H1 (cell line): Measurements from ENCODE around the gene TAF4. TPM values are rescaled to one million over a fixed set of nuclear protein-coding genes. Genes with fewer than 3 reads are reported as not detected.

Experiments
- CTCF ChIA-PET: fragments of 300-600 bp; sonication (Branson Sonifier 250); formaldehyde crosslinking; loops from one replicate; lab custom pipeline; 2021; ENCODE audit not compliant: partially characterized antibody; lab: Charles Lee
- POLR2A ChIA-PET: fragments of 300-600 bp; sonication (Branson Sonifier 250); formaldehyde crosslinking; loops from one replicate; lab custom pipeline; 2021; ENCODE audit warnings: inconsistent platforms; ENCODE audit not compliant: partially characterized antibody; lab: Charles Lee
- DNase-seq, 2 experiments: peaks; one replicate each; pipeline versions ENCODE4 v3.0.0 to v3.0.0-alpha.2; 2010 to 2022; ENCODE audit warnings: low spot score in 2 of 2, low read depth in 1 of 2, mixed read lengths in 1 of 2
- FAIRE-seq: peaks from 2 replicates; lab custom pipeline; 2011; peaks lifted over from hg19 to GRCh38; lab: Jason Lieb, UNC
- H2AFZ ChIP-seq: 2 replicates; pipeline ENCODE4 v1.8.1; 2012; ENCODE audit warnings: low read length, inconsistent platforms
- H2AK5ac ChIP-seq: 2 replicates; pipeline ENCODE4 v1.6.1; 2013; ENCODE audit warnings: low read depth, low read length
- H2BK120ac ChIP-seq: replicated peaks from 2 replicates; pipeline ENCODE3; 2013; ENCODE audit warnings: low read depth, low read length, inconsistent platforms
- H2BK12ac ChIP-seq: 2 replicates; pipeline ENCODE4 v1.6.1; 2013; ENCODE audit warnings: low read depth, low read length
- H2BK15ac ChIP-seq: 2 replicates; pipeline ENCODE4 v1.6.1; 2013; ENCODE audit warnings: low read length
- H2BK20ac ChIP-seq: 2 replicates; pipeline ENCODE4 v1.6.1; 2013; ENCODE audit warnings: low read length
- H2BK5ac ChIP-seq: 2 replicates; pipeline ENCODE4 v1.6.1; 2013; ENCODE audit warnings: low read depth, low read length
- H3K14ac ChIP-seq: 2 replicates; pipeline ENCODE4 v1.6.1; 2013; ENCODE audit warnings: inconsistent platforms; ENCODE audit not compliant: insufficient read length
- H3K18ac ChIP-seq: 2 replicates; pipeline ENCODE4 v1.6.1; 2013; ENCODE audit warnings: low read length; ENCODE audit errors: extremely low read depth
- H3K23ac ChIP-seq: 2 replicates; pipeline ENCODE4 v1.6.1; 2013; ENCODE audit warnings: inconsistent platforms; ENCODE audit not compliant: insufficient read length
- H3K23me2 ChIP-seq: 2 replicates; pipeline ENCODE4 v1.6.1; 2013; ENCODE audit warnings: low read depth, low read length
- H3K27ac ChIP-seq: 2 replicates; pipeline ENCODE4 v1.6.1; 2011; ENCODE audit warnings: low read depth, low read length, inconsistent platforms
- H3K27me3 ChIP-seq, 4 experiments: replicated peaks in 1 of 4; 1 replicate in 1 of 4; 2 replicates in 3 of 4; pipeline versions ENCODE4 v1.6.1 to v1.8.1; 2011 to 2013; ENCODE audit warnings: low read length in 3 of 4, mild to moderate bottlenecking in 3 of 4, inconsistent platforms in 2 of 4, mixed read lengths in 2 of 4, moderate library complexity in 1 of 4; ENCODE audit not compliant: control insufficient read depth in 3 of 4, insufficient read depth in 3 of 4; ENCODE audit errors: extremely low read depth in 1 of 4
- H3K36me3 ChIP-seq, 4 experiments: 2 replicates each; pipeline versions ENCODE4 v1.6.1 to v1.8.1; 2011 to 2013; ENCODE audit warnings: mild to moderate bottlenecking in 4 of 4, low read length in 3 of 4, moderate library complexity in 2 of 4, control low read depth in 1 of 4, inconsistent platforms in 1 of 4; ENCODE audit not compliant: insufficient read depth in 4 of 4, control insufficient read depth in 2 of 4
- H3K4ac ChIP-seq: replicated peaks from 2 replicates; pipeline ENCODE3; 2013; ENCODE audit warnings: low read length, low read depth, mixed read lengths, inconsistent platforms; ENCODE audit not compliant: insufficient read length
- H3K4me1 ChIP-seq, 4 experiments: replicated peaks in 1 of 4; 1 replicate in 1 of 4; 2 replicates in 3 of 4; pipeline versions ENCODE4 v1.6.1 to v1.8.1; 2011 to 2013; ENCODE audit warnings: low read length in 3 of 4, inconsistent platforms in 2 of 4, mixed read lengths in 1 of 4; ENCODE audit not compliant: insufficient read depth in 4 of 4, control insufficient read depth in 3 of 4
- H3K4me2 ChIP-seq, 2 experiments: 2 replicates each; pipeline versions ENCODE4 v1.6.1 to v1.8.1; 2011 to 2013; ENCODE audit warnings: low read depth in 2 of 2, low read length in 2 of 2, control low read depth in 1 of 2, inconsistent platforms in 1 of 2, mild to moderate bottlenecking in 1 of 2; ENCODE audit not compliant: insufficient read depth in 1 of 2
- H3K4me3 ChIP-seq, 4 experiments: fragments of 200-600, 300-600 bp in 1 of 4; sonication (generic), shearing (Covaris generic), sonication (Bioruptor Twin) in 1 of 4; 2 replicates each; pipeline versions ENCODE4 v1.5.1 to v1.8.1; 2011 to 2016; ENCODE audit warnings: low read length in 4 of 4, low read depth in 3 of 4, control low read depth in 2 of 4, inconsistent platforms in 2 of 4, mild to moderate bottlenecking in 2 of 4, mixed read lengths in 1 of 4, moderate library complexity in 1 of 4; ENCODE audit not compliant: insufficient read depth in 2 of 4; ENCODE audit errors: extremely low read depth in 1 of 4
- H3K56ac ChIP-seq: replicated peaks from 2 replicates; pipeline ENCODE3; 2013; ENCODE audit warnings: low read depth, mild to moderate bottlenecking, mixed read lengths, low read length, inconsistent platforms; ENCODE audit not compliant: insufficient read length
- H3K79me1 ChIP-seq: 2 replicates; pipeline ENCODE4 v1.6.1; 2013; ENCODE audit warnings: low read depth, low read length, control low read depth
- H3K79me2 ChIP-seq, 2 experiments: 2 replicates each; pipeline versions ENCODE4 v1.6.1 to v1.8.1; 2012 to 2013; ENCODE audit warnings: low read length in 2 of 2, mild to moderate bottlenecking in 2 of 2, inconsistent platforms in 1 of 2; ENCODE audit not compliant: insufficient read depth in 2 of 2, control insufficient read depth in 1 of 2
- H3K9ac ChIP-seq, 4 experiments: replicated peaks in 1 of 4; 1 replicate in 1 of 4; 2 replicates in 3 of 4; pipeline versions ENCODE4 v1.6.1 to v1.8.1; 2011 to 2013; ENCODE audit warnings: low read depth in 3 of 4, low read length in 3 of 4, control low read depth in 2 of 4, mild to moderate bottlenecking in 2 of 4, moderate library complexity in 2 of 4, inconsistent platforms in 1 of 4; ENCODE audit errors: extremely low read depth in 1 of 4
- H3K9me3 ChIP-seq, 2 experiments: 2 replicates each; pipeline versions ENCODE4 v1.6.1 to v1.8.1; 2012 to 2013; ENCODE audit warnings: mild to moderate bottlenecking in 2 of 2, moderate library complexity in 2 of 2, control low read depth in 1 of 2, inconsistent platforms in 1 of 2, low read depth in 1 of 2, low read length in 1 of 2, mixed read lengths in 1 of 2; ENCODE audit not compliant: insufficient read depth in 2 of 2
- H4K20me1 ChIP-seq, 2 experiments: replicated peaks in 1 of 2; 2 replicates each; pipeline versions ENCODE3 to v1.8.1; 2011 to 2013; ENCODE audit warnings: inconsistent platforms in 2 of 2, low read length in 2 of 2, mild to moderate bottlenecking in 1 of 2; ENCODE audit not compliant: insufficient read depth in 2 of 2, control insufficient read depth in 1 of 2
- H4K5ac ChIP-seq: 2 replicates; pipeline ENCODE4 v1.6.1; 2013; ENCODE audit warnings: low read length, low read depth, mixed read lengths, inconsistent platforms; ENCODE audit not compliant: insufficient read length
- H4K8ac ChIP-seq: 2 replicates; pipeline ENCODE4 v1.8.0; 2013; ENCODE audit warnings: mild to moderate bottlenecking, moderate library complexity, low read length, inconsistent platforms; ENCODE audit not compliant: insufficient read depth; ENCODE audit errors: extremely low read depth
- H4K91ac ChIP-seq: replicated peaks from 2 replicates; pipeline ENCODE3; 2013; ENCODE audit warnings: low read length, mixed read lengths, inconsistent platforms; ENCODE audit not compliant: insufficient read length
- FOSL1 ChIP-seq: IDR thresholded peaks from 2 replicates; pipeline ENCODE4 v1.6.1; 2011; ENCODE audit warnings: mild to moderate bottlenecking, low read depth, low read length, moderate library complexity; ENCODE audit not compliant: insufficient read depth
- HDAC6 ChIP-seq: IDR thresholded peaks from one replicate; pipeline ENCODE4 v1.7.1; 2012; ENCODE audit warnings: low read depth, mild to moderate bottlenecking, inconsistent platforms, low read length, moderate library complexity
- WGBS, 2 experiments: shearing (Covaris generic) in 1 of 2; methylation state at CpG; one replicate each; pipeline versions ENCODE4 v1.1.6 to v1.1.7; 2013 to 2015; ENCODE audit warnings: low lambda C conversion rate in 2 of 2, mixed read lengths in 2 of 2, inconsistent platforms in 1 of 2, low coverage in 1 of 2, missing lambda C conversion rate in 1 of 2; ENCODE audit not compliant: insufficient replicate concordance in 2 of 2, insufficient coverage in 1 of 2, insufficient read length in 1 of 2; ENCODE audit errors: extremely low coverage in 1 of 2, missing lambda C conversion rate in 1 of 2; 5-methylcytosine and 5-hydroxymethylcytosine counted together
- polyA plus RNA-seq, 7 experiments: library from polyadenylated mRNA; depleted of rRNA in 3 of 7; stranded (reverse) in 5 of 7; unstranded in 2 of 7; fragments of >200 nt in 5 of 7; fragments of 200-250 nt in 2 of 7; gene quantifications; 1 replicate in 5 of 7; 2 replicates in 1 of 7; 4 replicates in 1 of 7; pipeline versions ENCODE4 v1.2.1 to v1.2.3, GENCODE V29; 2011 to 2013; ENCODE audit warnings: missing spikeins in 2 of 7, mixed read lengths in 2 of 7
- total RNA-seq: library from RNA; stranded (reverse); fragmentation: NEBNext Ultra II Directional; extraction: Animal tissue kit (Norgen Biotek cat#: 25700); gene quantifications from 2 replicates; pipeline ENCODE4 v1.2.1, GENCODE V29; 2021

TAF4 gene
- total and polyA plus RNA-seq, 2 of the 8 experiments (the other 6 are each of a cell fraction or from before 2014, with no cell fraction given) = 16.0 to 30.1 TPM

GRCh38 chr20:62059920-62060630, 5.6 kb downstream of the TAF4 start:
- Histone ChIP-seq H2BK5ac (no peak overlapping the region), H4K20me1 (peaks cover 35 to 49% of the 10 kb centered on the region in 2 experiments), H3K79me2 (peaks cover 44 to 81% of the 10 kb centered on the region in 2 experiments; a peak in 3 of 4 replicates)
- TF ChIP-seq FOSL1 (no peak), HDAC6 (no peak)
- TF ChIP-seq, all 59 proteins: peak for 0
- FAIRE-seq = no peak
- Histone ChIP-seq H2BK20ac (no peak overlapping the region), H3K23ac (no peak overlapping the region), H4K5ac (no peak overlapping the region), H3K9ac (no peak overlapping the region), H3K27ac (no peak overlapping the region), H3K4ac (no peak overlapping the region), H2AFZ (no peak overlapping the region), H2AK5ac (no peak overlapping the region), H3K14ac (no peak overlapping the region), H3K4me1 (peaks cover 0 to 9% (median 7%) of the 10 kb centered on the region in 4 experiments; a peak in 5 of 7 replicates), H2BK120ac (no peak overlapping the region), H4K91ac (no peak overlapping the region), H3K36me3 (peaks cover 0 to 10% (median 3%) of the 10 kb centered on the region in 4 experiments; a peak in 5 of 8 replicates), H3K4me2 (no peak overlapping the region), H3K4me3 (no peak overlapping the region), H3K23me2 (peaks cover 2% of the 10 kb centered on the region; the same call in 1 of the 2 replicates), H4K8ac (no peak overlapping the region), H2BK15ac (no peak overlapping the region), H3K79me1 (peaks cover 23% of the 10 kb centered on the region), H3K56ac (no peak overlapping the region), H2BK12ac (no peak overlapping the region), H3K27me3 (no peaks in the 10 kb centered on the region), H3K18ac (no peak overlapping the region), H3K9me3 (peaks cover 0 to 2% of the 10 kb centered on the region in 2 experiments; a peak in 1 of 4 replicates)
- ChIA-PET CTCF (interaction anchor here (0.9 to 2.0 kb wide), 8 partner anchors 14 to 79 kb away, joined by 3 to 5 read pairs (median 4); no protein-coding TSS in a partner anchor), POLR2A (interaction anchor here (1.1 kb wide), 1 partner anchor 68 kb away, joined by 4 read pairs; no protein-coding TSS in a partner anchor)
- 91% methylated on average over 24 of the region's 25 CpGs; no CpG with 5 or more reads in 1 of the 2 experiments for WGBS, 2 experiments
- no peak for DNase-seq
